Renal cortical epithelial cell (primary cell): ENCODE results near the gene KRT37. TPM values are rescaled to one million over a fixed set of nuclear protein-coding genes. Genes with fewer than 3 reads are reported as not detected.
"Not testable (repeated sequence)": the region's sequence is repeated elsewhere in the genome, so short reads cannot be mapped to it uniquely, and the experiment has no call there.

Experiments used
- DNase-seq: peaks from one replicate; pipeline ENCODE4 v3.0.0-alpha.2; 2011; ENCODE audit warnings: low read depth
- total RNA-seq: library from RNA; depleted of rRNA; stranded (reverse); fragments of >200 nt; gene quantifications from 2 replicates; pipeline ENCODE4 v1.2.3, GENCODE V29; 2014

Gene KRT37
- total RNA-seq, 1 donor from 2014 or later, result not detected

- no peak for DNase-seq
These were observed 10.0 kb upstream of the KRT37 start for GRCh38 chr17:41434415-41434814.

- no peak for DNase-seq
These were observed 9.6 kb upstream of the KRT37 start for GRCh38 chr17:41434005-41434404.

GRCh38 chr17:41433586-41433985 is 9.2 kb upstream of the KRT37 start:
- DNase-seq, result no peak

- DNase-seq, result not testable (repeated sequence)
These were observed 6.0 kb upstream of the KRT37 start for GRCh38 chr17:41430376-41430775.

- DNase-seq, result no peak
These were observed 5.3 kb upstream of the KRT37 start for GRCh38 chr17:41429667-41430066.

GRCh38 chr17:41428591-41429291 is 4.4 kb upstream of the KRT37 start:
- peak; percentile 36 for DNase-seq

- not testable (repeated sequence) for DNase-seq
These were observed 1.8 kb downstream of the KRT37 start for GRCh38 chr17:41422586-41422985.

- no peak for DNase-seq
These were observed 2.8 kb downstream of the KRT37 start for GRCh38 chr17:41421617-41422016.

- DNase-seq, result peak; percentile 91
These were observed 3.3 kb downstream of the KRT37 start for GRCh38 chr17:41421116-41421515.

- DNase-seq, result no peak
These were observed 4.3 kb downstream of the KRT37 start for GRCh38 chr17:41420134-41420533.

- no peak for DNase-seq
These were observed 4.7 kb downstream of the KRT37 start for GRCh38 chr17:41419716-41420115.

GRCh38 chr17:41418116-41418860 is 6.1 kb downstream of the KRT37 start:
- DNase-seq, result no peak

- DNase-seq, result no peak
These were observed 6.8 kb downstream of the KRT37 start for GRCh38 chr17:41417576-41418015.

- DNase-seq, result no peak
These were observed 7.3 kb downstream of the KRT37 start for GRCh38 chr17:41417127-41417526.

- DNase-seq, result peak; percentile 69
These were observed 7.9 kb downstream of the KRT37 start for GRCh38 chr17:41416479-41416878.

GRCh38 chr17:41415833-41416335 is 8.5 kb downstream of the KRT37 start:
- peak; percentile 92 for DNase-seq

GRCh38 chr17:41415411-41415810 is 9.0 kb downstream of the KRT37 start:
- no peak for DNase-seq

- peak; percentile 69 for DNase-seq
These were observed 10.4 kb downstream of the KRT37 start for GRCh38 chr17:41413982-41414381.

- DNase-seq, result peak; percentile 65
These were observed 10.9 kb downstream of the KRT37 start for GRCh38 chr17:41413353-41413957.

GRCh38 chr17:41411072-41411840 is 13.1 kb downstream of the KRT37 start:
- no peak for DNase-seq

- DNase-seq, result no peak
These were observed 17.2 kb downstream of the KRT37 start for GRCh38 chr17:41407226-41407625.

GRCh38 chr17:41406205-41406604 is 18.2 kb downstream of the KRT37 start:
- DNase-seq, result peak; percentile 58
